Fibroblast of skin of left quadriceps (primary cell): ENCODE results near the gene TMIGD3.

ENCODE experiments used
- DNase-seq, 2 experiments: peaks; one replicate each; pipeline ENCODE4 v3.0.0-alpha.2; 2013; ENCODE audit warnings: low read depth in 2 of 2

TMIGD3 gene

DNA sequence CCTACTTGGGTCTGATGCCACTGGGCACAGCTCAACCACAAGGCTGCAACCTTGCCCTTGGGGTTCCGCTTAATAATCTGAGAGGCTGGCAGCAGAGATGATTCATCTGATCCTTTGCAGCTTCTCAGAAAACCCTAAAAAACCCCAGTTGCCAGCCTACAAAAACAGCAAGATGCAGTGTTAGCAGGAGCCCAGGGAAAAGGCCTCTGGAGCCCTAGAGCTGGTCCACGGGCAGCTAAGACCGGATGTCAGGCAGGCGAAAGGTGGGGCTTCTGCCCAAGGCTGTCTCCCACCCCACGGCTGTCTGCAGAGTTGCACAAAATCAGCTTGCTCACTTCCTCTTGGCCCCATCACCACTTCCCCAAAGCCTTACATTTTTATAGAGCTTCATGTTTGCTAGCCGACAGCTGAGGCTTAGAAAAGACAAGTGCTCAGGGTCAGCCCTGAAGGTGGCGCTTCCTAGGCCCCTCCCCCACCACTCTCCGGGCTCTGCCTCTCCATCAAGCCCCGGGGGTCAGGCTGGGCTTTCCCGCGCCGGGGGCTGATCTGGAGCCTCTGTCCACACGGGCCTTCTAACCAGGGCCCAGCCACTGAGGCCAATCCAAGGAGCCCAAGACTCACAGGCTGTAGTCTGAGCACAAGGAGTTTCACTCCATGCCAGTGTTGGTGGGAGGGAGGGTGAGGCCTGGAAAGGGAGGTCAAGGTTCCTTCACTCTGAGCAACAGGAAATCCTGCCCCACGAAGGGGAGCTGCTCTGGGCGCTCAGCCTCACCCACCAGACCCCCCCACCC lies 4.2 kb upstream of the TMIGD3 start:
- peak in 1 of 2 experiments; percentile 31 for DNase-seq

DNA sequence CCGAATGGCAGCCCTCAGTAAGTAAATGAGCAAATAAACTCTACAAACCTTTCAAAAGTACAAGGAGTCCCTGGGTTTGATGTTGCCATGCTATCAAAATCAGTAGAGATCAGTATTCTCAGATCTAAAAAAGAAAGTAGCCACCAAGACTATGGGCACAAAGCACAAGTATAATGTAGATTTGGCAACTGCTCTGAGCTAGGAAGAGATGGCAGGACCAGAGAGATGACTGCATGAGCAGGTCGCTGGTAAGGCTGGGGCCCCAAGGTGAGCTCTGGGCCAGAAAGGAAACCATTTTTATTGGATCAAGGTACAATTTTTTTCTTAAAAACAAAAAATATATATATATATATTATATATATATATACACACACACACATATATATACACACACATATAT lies 3.1 kb upstream of the TMIGD3 start:
- no peak for DNase-seq

DNA sequence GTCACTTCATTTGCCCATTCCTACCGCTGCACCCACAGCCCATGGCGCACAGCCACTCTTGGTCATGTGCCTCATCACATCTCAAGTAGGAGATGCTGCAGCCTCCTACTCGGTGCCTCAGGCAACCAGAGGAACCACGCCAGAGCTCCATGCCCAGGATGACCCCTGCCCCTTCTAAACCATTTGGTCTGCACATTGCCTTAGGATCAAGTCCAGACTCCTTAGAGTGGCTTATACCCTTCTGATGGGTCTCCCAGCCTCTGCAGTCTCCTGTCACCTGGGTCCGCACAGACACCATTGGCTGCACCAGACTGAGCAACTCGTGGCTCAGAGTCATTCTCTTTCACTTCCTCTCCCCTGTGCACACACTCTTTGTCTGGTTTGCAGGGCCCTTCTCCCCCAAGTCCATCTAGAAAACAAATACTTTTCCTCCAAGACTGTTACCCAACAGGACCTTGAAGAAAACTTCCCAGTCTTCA lies 2.2 kb upstream of the TMIGD3 start:
- no peak for DNase-seq

DNA sequence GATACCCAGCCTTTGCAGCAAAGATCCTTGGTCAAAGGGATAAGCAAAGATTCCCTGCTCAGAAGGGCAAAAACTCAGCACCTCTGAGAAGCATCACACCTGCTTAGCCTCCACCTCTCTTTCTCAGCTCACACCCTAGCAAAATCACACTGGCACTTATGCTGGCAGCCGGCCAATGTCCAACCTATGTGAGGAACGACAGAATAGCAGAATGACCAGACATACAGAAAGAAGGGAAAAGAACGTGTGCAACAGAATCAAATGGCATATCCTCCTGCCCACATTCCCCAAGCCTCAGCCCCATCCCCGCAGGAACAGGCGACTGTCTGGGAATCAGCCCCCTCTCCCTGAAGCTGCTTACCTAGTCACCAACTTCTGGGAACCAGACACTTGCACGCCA lies 664 bp upstream of the TMIGD3 start:
- DNase-seq: no peak

DNA sequence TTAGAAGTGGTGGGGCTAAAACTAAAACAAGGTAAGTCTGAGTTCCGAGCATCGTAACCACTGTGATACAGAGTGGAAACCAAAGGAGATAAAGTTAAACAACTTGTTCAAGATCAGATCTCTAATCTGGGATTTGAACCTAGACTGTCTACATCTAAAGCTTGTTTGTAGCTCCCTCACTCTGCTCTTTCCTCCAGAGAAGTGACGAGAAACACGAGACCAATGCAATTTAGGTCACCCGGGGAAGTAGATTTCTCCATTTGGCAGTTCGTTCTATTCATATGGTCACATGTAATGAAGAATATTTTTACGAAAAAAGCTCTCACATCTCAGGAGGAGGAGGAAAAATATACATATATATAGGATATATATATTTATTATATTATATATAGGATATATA lies 1.8 kb downstream of the TMIGD3 start:
- no peak for DNase-seq

DNA sequence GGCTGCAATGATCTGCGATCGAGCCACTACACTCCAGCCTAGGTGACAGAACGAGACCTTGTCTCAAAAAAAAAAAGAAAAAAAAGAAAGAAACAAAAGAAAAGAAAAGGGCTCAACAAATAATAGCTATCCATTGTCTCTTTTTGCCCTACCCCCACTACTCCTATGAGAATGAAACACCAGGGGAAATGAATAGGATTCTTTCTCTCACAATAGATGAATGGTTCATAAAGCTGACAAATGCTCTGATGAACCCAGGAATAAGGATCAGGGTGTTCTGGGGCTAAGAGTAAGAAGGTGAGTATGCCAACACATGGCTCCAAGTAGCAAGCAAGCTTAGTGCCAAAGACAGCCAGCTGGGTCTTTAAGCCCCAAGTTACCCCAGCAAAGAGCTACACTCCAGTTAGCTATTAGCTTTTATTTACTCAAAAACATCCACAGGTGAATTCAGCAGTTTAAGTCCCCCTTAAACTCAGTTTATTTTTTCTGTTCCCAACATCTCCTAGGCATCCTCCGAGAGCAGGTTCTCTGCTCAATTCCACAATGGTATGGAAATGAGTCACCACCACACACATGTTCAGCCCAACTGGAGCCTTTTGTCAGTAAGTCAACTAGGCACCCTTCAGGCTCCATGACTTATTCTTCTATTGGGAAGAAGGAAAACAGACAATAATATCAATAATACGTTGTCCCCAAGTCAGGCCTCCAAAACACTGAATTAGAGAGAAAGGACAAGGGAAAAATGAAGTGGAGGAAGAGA lies 4.2 kb downstream of the TMIGD3 start:
- DNase-seq: no peak

DNA sequence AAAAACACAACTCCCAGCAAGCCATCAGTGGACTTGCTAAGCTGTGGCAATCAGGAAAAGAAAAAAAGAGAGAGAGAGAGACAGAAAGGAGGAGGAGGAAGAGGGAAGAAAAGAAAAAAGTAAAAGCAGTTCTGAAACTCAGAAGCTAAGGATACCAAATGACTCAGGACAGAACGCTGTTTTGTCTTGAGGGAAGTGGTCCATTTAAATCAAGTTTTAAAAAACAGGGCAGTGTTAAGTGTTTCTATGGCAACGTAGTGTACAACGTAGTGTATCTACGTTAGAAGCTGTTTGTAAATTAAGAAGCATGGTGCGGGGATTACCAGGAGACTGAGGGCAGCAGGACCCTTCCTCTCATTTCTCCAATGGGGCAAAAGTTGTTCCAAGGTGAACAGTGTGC lies 5.8 kb downstream of the TMIGD3 start:
- no peak for DNase-seq

DNA sequence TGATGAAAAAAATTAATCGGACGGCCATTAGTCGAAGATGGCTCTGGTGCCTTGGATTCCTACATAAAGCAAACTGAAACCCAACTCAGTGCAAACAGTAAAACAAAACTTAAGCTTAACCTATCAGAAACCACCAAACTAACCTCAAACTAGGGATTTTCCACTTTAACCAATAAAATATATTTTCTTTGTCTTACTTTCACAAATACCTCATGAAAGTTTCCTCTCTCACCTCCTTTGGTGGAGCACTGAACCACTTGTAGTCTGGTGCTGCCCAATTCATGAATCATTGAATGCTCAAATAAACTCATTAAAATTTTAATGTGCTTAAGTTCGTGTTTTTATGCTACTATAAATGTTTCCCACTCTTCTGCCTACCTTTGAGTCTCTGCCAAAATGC lies 7.0 kb downstream of the TMIGD3 start:
- no peak for DNase-seq

DNA sequence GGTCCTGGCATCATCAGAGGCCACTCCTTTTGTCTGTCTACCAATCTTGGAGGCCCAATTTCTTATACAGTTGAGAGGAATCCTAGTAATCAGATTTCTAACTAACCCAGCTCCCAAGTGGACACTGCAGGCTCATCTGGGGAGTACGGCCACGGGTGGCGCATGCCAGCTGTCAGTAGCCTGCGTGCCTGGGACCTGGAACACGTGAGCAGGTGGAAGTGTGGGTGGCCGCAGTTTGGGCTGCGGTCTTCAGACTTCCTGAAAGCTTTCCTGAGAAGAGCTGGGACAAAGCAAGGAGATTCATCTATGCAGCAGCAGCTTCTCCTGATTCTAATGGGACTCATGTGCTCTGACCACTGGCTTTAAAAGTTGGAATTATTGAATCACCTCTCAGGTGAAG lies 12.4 kb downstream of the TMIGD3 start:
- DNase-seq: no peak

DNA sequence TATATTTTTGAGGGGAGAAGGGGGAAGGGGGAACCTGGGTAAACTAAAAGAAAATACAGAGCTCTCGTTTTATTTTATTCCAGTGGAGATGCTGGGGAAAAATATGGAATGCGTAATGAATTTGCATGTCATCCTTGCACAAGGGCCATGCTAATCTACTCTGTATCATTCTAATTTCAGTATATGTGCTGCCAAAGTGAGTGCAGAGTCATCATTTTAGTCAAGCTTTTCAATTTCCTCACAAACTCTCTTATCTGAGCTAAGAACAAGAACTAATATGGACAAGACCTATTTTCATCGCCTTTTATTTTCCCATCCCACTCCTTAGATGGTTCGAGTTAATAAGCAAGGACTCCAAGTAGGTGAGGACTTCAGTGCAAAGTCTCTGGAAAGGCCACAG lies 13.2 kb downstream of the TMIGD3 start:
- no peak for DNase-seq

DNA sequence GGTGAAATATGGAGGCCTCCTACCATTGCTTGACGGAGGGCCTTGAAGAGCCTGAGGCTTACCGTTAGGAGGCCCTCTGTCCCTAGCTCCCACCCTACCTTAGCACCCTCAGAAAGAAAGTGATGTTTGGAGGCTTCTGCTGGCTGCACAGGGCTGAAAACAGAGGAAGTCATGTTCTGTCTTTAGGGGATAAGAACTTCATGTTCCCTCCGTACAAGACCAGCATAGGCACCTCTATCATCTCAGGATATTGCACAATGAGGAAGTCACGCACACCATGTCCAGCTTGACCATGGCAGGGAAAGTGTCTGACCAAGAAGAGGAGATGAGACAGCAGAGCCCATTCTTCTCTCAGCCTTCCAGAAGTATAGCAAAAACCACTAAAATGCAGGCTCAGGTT lies 13.8 kb downstream of the TMIGD3 start:
- no peak for DNase-seq

DNA sequence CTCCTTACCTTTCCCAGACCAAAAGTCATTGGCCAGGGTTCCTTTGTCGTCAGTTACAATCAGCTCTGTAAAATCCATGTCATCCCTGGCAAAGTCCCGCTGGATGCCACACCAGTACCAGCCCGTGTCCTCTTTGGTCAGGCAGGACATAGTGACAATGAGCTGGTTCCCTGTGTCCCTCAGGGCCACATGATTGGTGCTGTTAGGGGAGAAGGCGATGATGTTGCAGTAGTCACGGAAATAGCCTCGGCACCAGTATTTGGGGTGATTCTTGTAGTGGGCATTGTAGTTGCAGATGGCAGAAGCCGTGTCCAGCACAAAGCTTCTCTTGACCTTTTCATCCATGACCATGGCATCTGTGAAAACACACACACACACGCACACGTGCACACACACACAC lies 14.8 kb downstream of the TMIGD3 start:
- DNase-seq: no peak

DNA sequence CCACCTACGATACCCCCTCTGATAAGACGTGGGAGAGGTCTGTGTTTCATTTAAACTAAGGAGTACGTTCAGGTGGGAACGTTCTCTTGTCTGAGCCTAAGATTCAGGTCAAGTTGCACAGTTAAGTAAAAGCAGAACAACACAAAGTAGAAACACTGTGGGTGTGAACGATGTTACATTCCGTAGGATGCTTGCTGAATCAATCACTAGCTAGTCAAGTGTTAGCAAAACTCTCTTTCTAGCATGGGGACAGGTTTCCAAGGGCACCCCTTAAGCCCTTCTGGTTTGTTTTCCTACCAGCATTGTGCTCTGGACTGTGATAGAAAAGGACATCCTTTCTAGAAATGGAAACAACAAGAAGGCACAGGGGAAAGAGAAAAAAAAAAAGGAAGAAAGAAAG lies 16.3 kb downstream of the TMIGD3 start:
- DNase-seq: no peak

DNA sequence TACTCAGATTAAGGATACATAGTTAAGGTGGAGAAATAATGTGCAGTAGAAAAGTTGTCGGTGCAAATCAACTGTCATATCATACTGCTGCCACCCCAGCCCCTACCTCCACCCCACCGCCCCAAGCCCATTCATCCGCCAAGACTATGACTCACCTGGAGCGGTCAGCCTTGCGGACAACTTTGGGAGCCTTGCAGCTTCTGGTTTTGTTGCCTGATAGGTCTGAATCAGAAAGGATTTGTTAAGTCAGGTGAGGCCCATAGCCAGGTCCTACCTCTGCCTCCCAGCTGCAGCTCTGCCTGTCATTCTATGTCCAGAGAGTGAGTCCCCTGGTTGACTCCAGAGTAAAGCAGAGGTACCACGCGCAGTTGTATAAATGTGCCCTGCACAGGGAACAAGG lies 17.0 kb downstream of the TMIGD3 start:
- DNase-seq: no peak

DNA sequence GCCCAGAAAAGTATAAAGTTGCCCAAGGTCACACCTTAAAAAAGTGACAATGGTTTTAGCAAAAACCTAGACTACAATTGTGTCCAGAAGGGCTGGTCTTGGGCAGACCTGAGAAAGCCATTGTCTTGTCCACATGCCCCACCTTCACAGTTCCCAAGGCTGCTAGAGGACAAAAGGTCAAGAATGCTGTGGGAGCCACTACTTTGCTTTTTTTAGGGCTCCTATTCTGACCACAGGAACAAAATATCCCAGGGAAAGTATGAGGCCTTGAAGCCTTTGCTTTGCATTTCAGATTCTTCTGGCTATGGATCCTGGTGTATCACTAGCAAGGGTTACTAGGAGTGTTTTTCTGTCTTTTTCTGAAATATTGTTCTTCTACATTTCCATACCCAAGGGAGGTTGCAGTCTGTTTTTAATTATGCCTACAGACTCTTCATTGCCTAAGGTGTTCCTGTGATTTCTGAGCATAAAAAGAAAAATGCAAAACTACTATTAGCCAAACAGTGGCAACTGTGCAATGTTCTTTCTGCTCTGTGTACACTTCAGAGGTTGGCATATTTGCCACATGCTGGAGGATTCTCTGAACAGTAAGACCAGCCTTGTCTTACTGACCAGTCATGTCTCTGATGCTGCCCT lies 18.9 kb downstream of the TMIGD3 start:
- no peak for DNase-seq

DNA sequence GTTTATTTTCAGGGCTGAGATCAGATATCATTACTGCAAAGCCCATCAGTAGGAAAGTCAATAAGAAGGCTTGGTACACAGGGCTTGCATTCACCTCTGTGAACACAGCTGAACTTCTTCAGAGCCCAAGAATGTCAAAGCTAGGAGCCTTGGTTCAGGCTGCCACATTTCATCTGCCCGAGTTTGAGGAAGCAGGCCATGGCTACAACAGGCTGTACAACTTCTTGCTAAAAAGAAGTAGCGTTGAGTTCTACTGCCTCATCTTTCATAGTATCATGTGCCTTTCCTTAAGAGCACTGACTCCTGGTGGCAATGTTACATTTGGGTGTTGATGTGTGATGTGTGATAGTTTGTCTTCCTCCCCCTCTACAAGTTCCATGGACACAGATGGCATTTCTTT lies 19.6 kb downstream of the TMIGD3 start:
- no peak for DNase-seq

DNA sequence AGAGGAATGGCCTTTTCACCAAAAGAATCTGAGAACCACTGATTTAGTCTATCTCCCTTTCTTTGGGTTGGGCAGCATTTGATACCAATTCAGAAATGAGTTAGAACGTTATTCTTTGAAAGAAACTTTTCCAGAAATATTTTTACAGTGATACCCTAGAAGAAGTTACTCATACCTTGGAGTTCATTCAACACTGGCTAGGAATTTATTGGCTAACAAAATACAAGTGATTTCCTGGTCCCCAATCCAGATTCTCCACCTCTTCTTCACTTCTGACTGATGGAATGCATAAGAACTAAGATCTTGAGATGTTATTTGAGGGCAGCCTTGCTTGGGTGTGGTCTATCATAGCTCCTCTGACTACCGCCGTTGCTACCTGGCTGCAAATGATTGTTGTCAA lies 20.3 kb downstream of the TMIGD3 start:
- DNase-seq: no peak

DNA sequence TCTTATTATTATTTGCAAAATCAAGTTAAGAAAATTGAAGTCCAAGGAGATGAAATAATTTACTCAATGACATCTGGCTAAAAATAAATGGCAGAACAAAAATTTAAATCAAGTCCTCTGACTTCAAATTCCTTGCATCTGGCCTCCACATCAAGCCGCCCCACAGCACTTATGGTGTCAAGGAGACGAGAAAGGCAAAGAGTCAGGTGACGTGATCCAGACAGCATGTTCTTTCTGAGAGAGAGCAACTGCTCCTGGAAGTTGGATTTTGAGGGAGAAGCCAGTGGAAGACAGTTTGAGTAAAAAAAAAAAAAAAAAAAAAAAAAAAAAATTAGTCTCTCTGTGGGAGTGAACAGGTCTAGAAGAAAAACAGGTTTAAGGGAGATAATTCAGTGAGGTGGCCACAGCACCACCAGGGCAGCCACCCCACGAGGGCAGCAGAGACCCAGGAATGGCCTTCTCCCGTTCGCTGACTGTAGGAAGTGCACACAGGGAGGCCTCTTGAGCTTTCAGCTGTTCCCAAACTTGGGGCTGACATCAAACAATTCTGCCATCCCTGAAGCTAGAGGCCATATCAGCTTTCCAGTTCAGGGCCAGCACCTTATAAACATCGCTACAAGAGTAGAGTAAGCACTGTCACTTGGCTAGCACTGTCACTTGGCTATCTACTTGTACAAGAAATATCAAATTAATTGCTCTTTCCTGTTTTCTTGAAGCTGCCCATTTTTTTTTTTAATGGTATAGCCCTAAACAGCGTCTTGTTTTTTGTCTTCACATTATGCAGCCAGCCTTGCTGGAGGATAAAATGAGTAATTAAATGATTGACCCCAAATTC lies 21.8 kb downstream of the TMIGD3 start:
- peak; percentile 20 to 24 for DNase-seq

DNA sequence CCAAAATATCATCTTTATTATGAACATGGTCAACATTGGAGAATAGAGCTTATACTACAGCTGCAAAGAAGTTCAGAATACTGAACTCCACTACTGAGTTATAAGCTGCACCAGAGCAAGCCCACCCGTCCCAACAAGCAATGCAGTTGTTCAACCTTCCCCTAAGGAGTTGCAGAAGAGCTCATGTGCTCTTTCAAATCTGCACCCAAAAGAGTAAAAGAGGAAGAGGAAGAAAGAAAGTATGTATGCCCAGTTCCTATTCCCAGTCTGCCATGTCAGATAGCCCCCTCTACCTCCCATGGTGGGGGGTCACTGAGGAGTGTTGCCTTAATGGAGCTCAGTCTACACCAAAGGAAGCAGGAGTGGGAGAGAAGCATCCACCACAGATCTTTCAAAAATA lies 22.8 kb downstream of the TMIGD3 start:
- DNase-seq: no peak

DNA sequence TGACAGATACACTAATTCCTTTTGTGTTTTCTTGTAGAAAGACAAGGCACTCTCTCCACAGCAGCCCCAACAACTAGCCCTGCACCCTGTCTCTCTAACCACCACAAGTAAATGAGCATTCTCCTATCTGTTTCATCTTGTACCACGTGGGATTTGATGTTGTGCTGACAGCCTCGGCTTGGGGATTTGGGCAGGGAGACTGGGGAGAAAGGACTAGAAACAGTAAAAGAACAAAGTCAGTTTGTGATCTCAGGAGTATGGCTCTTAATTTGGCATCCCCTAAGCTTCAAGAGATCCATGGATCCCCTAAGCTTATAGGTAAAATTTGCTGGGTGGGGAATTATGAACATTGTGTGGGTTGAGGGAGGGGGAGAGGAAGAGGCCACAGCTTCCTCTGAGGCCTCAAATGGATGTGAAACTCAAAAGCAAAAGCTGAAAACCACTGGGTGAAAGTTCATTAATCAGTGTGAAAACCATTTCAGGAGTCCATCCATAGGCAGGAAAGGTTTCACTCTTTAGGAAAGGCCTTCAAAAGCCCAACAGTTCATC lies 26.6 kb downstream of the TMIGD3 start:
- DNase-seq: no peak

DNA sequence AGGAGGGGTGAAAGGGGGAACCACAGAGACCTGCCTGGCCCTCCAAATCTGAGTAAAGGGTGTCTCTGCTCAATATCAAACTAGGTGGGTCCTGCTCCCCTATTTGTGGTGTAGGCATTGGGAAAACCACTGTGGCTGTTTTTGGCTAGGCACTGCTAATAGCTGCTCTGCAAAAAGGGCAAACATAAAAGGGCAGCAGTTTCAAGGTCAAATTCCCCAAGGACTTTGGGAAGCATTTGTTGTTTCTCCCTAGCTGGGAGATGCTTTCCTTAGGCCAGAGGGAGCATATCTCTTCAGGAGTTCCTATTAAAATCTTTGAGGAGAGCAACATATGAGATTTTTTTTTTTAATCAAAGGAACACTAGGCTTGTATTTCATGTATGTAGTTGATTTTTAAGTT lies 27.2 kb downstream of the TMIGD3 start:
- DNase-seq: no peak

DNA sequence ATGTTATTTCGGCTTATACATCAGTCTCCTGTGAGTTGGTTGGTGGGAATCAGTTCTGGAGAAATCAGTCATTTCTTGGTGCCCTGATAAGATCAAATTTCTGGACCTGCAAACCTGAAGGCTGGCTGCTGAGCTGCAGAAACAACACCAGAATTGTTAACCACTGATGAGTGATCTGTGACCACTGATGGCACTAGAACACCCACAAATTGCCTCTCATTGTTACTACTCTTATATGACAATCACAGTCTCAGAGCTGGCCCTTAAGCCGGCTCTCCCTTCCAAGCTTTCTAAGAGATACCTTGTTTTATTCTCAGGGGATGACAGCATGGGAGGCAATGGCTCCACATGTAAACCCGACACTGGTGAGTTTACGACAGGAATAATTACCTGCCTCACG lies 27.7 kb downstream of the TMIGD3 start:
- DNase-seq: no peak
